DMS79 (cell line): ENCODE results near the gene RNF166.
A peak's percentile ranks its signal among the peaks of the same experiment; 100 is the strongest.

Experiments
- DNase-seq: peaks from one replicate; lab custom pipeline; 2025; lab: John Stamatoyannopoulos, UW

RNF166 gene

DNA sequence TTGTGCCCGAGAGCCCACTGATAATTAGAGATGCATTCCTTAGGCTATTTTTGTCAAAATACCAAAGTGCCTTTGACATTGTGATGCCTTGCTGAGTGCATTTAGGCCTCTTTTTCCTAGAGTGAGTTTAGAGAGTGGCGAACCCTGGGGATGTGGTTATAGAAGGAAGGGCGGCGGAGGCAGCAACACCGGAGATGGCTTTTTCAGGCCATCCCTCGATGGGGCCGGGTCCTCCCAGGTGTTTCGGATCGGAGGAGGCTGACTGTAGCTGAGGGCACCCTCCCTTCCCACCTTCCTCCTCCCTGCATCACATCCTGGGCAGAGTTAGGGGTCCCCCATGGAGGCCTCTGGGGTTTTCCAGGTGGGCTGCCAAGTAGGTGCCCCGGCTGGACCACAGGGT lies 13.3 kb downstream of the RNF166 start:
- DNase-seq, result no peak

DNA sequence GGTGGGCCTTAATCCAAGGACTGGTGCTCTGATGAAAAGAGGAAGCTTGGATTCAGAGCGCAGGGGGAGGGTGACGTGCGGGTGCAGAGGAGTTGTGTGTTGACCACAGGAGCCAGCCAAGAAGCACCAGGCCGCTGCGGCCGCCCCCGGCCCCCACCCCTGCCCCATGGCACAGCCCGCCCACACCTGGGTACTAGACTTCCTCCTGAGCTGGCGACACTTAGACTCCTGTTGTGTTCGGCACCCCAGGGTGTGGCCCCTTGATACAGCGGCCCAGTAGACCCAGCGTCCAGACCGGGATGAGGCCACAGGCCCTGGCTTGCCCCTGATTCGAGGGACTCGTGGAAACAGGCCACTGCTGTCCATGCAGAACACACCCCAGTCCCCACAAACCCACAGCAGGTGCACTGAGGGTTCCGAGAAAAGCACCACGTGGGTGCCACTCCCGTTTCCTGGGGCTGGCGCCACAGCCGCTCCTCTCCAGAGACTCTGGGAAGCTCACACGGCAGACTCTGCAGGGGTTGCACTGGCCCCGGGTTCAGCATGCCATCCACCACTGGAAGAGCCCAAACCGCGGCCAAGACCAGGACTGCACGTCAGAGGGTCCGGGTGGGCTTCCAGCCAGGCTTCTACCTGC lies 14.2 kb downstream of the RNF166 start:
- no peak for DNase-seq

DNA sequence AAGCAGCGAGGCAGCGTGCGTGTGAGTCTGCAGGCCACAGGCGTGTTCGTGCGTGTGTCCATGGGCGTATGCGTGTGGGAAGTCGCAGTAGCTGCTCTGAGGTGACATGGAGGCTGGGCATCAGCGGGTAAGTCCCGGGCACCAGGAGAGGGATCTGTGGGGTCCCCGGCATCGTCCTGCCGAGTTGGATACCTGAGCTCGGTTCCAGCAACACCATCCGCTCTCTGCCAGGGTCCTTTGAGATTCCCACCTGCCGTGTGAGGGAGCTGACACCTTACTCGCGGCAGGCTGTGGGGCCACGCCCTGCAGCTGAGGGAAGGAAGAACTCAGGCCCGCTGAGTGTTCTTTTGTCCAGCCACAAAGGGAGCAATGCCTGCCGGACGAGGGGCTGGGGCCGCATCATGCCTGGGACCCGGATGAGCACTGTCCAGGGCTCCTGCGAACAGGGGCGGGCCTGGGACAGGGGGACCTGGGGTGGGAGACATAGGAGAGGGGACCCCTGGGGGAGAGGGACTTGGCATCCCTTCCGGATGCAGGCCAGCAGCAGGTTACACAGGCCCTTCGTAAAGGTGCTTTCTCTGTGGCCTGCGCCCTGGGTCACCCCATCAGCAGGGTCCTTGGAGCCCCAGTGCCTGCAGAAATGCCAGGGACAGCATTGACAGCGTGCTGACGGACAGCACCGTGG lies 14.9 kb downstream of the RNF166 start:
- no peak for DNase-seq

DNA sequence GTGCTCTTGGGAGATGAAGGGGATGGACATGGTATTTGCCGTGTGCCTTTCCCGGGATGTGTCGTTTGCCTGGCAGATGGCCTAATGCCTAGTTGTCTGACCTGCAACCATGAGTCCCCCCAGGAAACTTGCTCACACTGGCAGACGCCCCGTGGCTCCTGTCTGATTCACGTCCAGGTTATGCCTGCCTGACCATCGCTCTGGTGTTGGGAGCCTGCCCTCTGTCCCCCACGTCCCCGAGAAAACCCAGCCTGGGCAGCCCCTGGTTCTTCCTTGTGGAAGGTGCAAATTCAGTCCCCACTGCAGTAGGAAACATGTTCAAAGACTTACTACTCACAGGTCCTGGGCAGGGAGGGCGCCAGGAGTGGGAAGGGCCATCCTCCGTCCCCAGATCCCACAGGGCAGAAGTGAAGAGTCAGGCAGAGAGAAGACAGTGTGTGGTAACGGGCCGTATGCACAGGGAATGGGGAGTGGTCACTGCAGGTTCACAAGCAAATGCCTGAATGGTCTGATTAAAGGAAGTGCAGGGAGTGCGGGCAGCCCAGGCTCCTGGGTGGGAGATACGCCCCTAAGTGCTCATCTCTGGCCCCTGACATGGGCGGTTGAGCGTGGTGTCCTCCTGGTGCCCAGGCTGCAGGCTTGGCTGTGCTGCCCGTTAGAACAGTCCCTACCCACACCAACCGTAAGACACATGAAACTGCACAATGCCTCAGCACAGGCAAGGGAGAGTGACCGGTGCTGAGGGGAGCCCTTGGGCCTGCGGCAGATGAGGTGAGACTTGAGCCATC lies 15.7 kb downstream of the RNF166 start:
- DNase-seq, result no peak

DNA sequence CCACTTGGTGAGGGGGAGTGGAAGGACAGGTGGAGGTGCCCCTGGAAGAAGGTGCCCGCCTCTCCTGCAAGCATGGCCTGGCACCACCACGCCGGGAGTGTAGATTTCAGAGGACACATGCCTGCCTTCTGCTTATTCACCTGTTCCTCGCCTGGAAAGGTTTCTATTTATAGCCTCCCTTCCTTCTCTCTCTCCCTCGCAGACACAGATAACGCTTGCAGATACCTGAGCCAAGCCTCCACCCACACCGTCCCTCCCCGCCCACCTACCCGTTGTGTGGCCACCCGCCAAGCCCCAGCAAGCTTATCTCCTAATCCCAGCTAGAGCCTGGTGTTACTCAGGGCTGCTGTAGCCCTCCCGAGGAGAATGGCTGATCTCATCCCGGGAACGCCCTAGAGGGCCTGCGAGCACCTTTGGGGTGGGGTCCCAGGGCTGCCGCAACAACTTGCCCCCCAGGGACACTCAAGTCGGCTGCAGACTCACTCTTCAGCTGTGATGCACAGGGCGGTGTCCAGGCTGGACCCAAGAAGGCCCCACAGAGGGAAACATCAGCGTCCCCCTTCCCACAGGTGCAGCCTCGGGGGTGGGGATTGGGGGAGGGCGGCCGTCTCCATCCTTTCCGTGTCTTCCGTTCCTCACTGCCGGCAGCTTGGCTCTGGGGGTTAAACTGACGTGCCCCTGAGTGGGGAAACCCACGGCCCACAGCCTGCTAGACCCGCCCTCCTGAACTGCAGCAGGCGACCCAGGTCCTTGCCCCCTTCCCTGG lies 18.0 kb downstream of the RNF166 start:
- no peak for DNase-seq

DNA sequence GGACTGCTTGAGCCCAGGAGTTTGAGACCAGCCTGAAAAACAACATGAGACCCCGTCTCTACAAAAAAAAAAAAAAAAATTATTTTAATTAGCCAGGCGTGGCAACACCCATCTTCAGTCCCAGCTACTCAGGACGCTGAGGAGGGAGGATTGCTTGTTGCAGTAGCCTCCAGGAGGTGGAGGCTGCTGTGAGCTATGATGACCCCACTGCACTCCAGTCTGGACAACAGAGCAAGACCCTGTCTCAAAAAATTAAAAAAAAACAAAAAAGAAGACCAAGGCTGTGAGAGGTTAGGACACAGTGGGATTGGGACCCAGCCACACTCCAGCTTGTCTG lies 18.6 kb downstream of the RNF166 start:
- no peak for DNase-seq

DNA sequence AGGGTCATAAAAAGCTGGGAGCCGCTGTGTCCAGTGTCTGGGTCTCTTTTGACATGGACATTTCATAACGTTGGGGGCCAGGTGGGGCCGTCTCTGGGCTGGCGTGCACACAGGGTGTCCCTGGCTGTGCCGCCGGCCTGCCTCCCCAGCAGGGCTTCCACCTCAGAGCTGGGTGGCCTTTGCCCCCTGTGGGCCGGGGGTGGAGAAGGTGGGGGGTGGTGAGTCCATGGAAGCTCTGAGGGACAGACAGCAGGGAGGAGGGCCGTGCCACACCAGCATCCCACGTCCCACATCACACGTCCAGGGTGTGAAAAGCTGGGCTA lies 19.0 kb downstream of the RNF166 start:
- DNase-seq, result no peak

DNA sequence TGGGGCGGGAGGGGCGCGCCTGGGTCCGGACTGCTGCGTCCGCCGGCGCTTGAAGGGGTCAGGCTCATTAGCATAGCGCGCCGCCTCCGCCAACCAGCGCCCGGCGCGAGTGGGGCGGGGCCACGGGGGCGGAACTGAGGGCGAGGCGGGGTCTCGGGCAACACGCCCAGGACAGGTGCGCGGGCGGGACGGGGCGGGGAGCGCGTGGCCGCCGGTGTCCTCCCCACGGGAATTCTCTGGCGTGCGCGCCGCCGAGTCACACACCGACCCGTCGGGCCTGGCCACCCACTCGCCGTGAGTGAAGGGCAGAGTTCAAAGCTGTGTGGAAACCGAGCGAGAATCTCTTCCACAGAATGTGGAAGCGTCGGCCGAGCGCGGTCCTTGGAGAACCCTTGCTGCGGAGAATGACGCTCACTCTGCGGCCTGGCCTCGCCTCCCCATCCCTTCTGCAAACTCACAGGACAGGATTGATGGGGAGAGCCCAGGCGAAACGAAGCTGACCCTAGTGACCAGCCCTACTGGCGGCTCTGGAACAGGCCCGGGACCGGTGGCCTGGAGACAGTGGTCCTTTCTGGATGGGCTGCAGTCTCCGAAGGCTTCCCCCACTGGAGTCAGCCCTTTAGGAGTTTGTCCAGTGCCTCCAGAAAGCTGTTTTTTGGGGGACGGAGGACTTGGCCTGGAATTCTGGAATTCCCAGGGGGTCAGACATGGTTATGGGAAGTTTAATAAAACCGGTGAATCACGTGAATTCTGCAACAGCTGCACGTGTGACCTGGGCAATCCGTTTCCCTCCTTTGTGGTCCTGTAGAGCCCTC lies 19.6 kb downstream of the RNF166 start, which contains the start of gene SNAI3:
TSS of gene SNAI3 (minus strand) at position 69 of the 815 bp plus-strand sequence. CDS start 101 bp downstream, outside the sequence.
- DNase-seq, result no peak

DNA sequence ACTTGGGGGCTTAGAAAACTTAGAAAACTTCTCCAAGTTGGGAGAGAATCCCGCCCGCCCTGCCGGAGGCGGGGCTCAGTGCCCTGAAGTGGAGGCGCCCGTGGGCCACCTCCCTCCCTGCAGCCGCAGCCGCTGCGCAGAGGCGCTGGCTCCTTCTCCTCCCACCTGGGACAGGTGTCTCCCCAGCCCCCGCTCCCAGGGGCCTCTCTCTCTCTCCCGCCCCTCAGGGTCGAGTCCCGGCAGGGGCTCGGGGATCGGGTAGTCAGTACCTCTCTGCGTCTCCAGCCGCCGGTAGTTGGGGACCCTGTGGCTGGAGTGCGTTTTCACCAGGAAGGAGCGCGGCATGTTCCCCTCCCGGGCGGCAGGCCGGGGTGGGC lies 20.2 kb downstream of the RNF166 start:
- DNase-seq, result peak; percentile 22

DNA sequence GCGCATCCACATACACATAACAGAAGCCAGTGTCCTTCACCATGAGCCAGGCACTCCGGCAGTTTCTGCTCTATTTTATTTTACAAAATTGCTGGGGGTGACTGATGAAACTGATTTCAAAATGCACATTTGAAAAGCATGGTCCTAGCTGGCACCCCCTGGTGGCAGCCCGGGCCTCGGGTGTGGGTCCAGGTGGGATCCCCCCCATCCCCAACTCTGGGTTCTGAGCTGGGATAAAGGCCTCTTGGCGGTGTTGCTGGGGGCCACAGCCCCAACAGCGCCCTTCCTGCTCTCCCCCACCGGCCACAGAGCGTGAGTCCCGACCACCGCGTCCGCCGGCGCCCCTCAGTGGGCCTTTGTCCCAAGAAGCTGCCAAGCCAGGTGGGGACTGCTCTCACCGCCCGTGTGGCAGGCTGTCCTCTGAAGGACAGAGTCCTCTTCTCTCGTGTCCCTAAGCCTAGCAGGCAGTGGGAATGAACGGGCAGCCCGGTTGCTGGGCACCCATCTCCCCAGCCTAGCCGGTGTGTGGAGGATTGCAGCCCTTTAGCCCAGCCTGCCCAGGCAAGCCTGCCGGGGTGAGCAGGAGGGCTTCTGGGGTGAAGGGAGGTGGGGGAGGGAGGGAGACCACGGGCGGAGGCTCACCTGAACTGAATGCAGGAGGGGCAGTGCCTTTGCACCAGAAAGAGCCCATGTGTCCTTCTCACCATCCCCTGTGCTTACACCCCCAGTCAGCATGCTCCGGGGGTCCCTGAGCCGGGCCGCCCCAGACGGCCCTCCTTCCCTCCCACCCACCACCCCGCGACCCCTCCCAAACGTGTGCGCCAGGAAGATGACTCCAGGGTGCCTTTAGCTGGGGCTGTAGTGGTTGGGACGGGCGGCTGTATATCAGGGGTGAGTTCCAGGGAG lies 20.8 kb downstream of the RNF166 start:
- DNase-seq, result no peak

DNA sequence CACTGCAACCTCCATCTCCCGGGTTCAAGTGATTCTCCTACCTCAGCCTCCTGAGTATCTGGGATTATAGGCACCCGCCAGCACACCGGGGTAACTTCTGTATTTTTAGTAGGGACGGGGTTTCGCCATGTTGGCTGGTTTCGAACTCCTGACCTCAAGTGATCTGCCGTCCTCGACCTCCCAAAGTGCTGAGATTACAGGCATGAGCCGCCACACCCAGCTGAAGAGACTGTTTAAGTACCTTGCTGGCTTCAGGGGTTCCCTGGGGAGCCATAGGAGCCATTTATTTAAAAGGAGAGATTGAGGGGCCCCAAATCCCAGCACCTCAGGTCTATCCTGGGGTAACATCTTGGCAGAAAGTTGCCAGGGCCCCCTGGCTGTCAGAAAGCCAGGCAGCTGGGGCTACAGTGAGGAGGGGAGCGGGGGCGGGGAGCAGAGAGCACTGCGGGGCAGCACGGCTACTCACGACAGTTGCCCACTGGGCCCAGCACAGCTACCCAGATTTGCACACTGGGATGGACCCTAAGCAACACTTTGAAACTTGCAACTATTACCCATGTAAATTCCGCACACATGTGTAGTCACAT lies 21.5 kb downstream of the RNF166 start:
- DNase-seq, result no peak

DNA sequence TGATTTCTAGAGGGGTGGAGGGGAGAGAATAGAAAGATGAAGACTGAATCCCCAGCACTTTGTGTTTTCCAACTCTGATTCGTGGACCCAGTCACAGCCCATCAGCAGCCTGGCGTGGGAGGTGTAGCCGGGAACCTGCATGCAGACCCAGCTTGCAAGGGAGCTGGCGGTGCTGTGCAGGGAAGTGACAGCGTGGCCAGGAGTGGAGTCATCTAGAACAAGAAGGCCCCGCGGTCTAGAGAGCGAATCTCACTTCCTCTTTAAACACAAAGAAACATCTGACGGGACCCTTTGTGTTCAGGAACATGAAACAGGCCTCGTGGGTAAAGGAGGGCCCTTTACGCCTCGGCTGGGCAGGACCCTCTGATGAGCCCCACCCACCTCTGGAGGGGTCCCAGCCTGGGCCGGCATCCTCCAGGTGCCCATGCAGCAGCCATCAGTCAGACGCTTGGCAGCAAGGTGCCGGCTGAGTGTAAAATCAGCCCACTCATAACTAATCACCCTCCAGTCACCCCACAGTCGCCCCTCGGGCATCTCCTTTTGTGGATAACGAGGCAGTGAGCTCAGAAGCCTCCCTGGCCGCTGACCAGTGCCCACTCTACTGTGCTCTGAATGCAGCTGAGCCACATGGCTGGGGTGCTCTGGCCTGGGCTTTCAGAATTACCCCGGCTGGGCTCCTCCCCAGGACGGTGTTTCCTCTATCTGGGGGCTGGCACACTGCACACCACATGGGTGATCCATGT lies 24.3 kb downstream of the RNF166 start:
- no peak for DNase-seq

DNA sequence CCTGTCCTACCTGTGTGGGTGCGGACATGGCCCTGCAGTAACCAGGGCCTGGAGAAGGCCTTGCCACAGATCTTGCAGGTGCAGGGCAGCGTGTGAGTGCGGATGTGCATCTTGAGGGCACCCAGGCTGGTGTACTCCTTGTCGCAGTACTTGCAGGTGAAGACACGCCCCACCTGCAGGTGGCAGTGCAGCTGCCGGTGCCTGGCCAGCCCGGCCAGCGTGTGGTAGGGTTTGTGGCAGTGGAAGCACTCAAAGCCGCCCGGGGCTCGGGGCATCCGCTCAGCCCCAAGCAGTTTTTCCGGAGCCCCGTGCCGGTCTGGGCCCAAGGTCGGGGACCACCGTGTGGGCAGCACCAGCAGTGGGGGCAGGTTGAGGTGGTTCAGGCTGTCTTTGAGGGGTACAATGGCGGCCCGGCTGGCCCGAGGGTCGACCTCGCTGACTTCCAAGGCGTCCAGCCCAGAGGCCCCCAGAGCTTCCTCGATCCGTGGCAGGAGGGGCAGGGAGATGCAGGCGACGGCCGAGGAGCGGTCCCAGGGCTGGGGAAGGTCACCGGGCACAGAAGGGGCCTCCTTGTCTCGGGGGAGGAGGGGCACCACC lies 25.0 kb downstream of the RNF166 start:
- DNase-seq, result no peak

DNA sequence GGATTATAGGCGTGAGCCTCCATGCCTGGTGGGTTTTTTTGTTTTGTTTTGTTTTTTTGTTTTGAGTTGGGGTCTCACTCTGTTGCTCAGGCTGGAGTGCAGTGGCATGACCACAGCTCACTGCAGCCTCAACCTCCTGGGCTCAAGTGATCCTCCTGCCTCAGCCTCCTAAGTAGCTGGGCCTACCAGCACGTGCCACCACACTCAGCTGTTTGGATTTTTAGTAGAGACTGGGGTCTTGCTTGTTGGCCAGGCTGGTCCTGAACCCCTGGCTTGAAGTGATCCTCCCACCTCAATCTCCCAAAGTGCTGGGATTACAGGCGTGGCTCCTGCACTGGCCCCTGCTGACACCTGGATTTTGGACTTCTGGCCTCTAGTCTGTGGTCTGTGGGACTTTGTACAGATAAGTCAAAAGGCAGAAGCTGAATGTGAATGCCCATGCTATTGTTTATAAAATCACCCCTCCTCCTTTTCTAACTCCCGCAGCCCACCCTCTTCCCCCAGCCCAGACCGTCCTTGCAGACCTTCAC lies 25.6 kb downstream of the RNF166 start:
- no peak for DNase-seq

DNA sequence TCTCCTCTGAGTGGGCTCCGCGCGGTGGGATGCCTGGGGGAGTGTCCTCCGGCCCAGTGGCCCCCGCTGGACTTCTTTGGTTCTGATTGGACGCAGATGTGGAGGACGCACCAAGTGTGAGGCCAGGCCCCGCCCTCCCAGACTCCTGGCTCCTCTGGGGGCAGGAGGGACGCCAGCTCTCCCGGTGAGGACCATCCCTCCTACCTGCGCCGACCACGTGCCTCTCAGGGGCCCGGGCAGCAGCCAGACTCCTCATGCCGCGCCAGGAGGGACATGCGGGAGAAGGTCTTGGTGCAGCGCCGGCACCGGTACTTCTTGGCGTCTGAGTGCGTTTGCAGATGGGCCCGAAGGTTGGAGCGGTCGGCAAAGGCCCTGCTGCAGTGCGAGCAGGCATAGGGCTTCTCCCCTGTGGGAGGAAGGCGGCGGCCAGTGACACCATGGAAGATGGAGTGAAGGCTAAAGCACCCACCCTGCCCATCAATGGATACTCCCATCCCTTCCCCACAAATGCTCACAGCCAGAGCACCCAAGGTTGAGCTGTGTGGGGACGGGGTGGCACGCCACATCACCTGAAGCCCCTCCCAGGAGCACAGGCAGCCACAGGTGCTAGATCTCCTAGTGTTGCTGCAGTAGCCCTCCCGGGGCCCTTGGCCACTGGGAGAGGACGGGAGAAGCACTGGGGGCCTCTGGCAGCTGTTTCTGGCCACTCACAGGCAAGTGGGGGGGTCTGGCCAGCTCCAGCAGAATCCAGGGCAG lies 27.8 kb downstream of the RNF166 start:
- no peak for DNase-seq

DNA sequence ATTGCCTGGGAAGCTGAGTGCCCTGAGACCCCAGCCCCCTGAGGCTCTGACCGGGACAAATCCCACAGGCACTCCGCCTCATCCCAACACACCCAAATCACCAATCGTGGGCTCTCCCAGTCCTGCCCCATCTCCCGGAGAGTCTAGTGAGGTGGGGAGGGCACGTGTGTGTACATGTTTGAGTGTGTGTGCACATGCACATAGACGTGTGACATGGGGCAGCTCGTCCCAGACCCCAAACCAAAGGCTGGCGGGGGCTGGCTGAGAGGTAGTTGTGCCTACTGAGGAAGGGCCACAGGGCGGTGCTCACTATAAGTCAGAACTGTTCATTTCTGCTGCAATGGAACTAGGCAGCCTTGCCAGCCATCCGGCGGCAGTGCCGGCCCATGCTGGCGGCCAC lies 28.5 kb downstream of the RNF166 start:
- DNase-seq, result no peak

DNA sequence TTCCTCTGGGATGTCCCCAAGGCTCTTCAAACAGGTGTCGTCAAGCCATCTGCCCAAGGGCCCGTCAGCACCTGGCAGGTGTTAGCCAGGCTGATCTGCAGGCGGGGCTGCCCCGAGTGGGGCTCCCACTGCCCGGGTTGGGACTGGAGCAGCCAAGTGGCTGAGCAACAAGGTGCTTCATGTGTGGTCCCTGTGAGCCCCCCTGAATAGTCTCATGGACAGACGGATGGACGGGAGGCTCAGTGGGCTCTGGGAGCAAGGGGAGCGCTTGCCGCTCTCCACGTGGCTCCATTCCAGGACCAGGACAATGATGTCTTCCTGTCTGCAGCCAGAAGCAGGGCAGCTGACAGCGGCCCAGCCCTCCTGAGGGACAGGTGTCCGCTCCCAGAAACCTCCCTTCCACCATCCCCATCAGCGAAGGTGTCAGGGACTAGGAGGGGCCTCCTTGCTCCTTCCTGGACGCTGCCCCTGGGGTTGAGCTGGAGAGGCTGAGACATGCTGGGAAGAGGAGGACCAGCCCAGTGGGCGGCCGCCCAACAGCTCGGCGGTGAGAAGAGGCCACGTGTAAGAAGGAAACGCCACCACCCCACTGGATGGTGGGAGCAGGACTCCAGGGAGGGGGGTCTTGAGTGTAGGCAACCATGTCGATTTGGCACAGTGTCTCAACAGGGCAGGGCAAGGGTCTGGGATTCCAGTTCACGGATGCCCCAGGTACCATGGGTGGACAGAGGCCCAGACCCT lies 29.5 kb downstream of the RNF166 start:
- DNase-seq, result no peak
